Activated B cell treated with CpG ODN at 0.5 μM for 24 hours (primary cell): ENCODE results near the gene KCNJ1. TPM values are rescaled to one million over a fixed set of nuclear protein-coding genes. Genes with fewer than 3 reads are reported as not detected.

Experiments
- ATAC-seq: fragments of 200-7000 bp; cut with Tn5 transposase; one replicate; pipeline ENCODE4 v1.10.0; 2021; ENCODE audit warnings: low read depth, mild to moderate bottlenecking, moderate library complexity
- CTCF ChIA-PET: fragments of 350-600 bp; sonication (Branson Sonifier 250); formaldehyde crosslinking; loops from one replicate; lab custom pipeline; 2021; ENCODE audit warnings: antibody characterized with exemption; lab: Charles Lee
- POLR2A ChIA-PET: fragments of 350-600 bp; sonication (Branson Sonifier 250); formaldehyde crosslinking; loops from one replicate; lab custom pipeline; 2021; ENCODE audit warnings: antibody characterized with exemption; lab: Charles Lee
- DNase-seq: peaks from one replicate; pipeline ENCODE4 v3.0.0; 2022
- H3K27ac Mint-ChIP-seq: one replicate; pipeline ENCODE4 v1.8.0; 2020; ENCODE audit warnings: mixed read lengths
- H3K27me3 Mint-ChIP-seq: one replicate; pipeline ENCODE4 v1.8.0; 2021; ENCODE audit warnings: mixed read lengths
- H3K36me3 Mint-ChIP-seq: one replicate; pipeline ENCODE4 v1.8.0; 2021; ENCODE audit warnings: low read depth, mixed read lengths
- H3K4me1 Mint-ChIP-seq: one replicate; pipeline ENCODE4 v1.8.0; 2021; ENCODE audit warnings: mixed read lengths
- H3K4me3 Mint-ChIP-seq: one replicate; pipeline ENCODE4 v1.8.0; 2020; ENCODE audit warnings: mild to moderate bottlenecking, mixed read lengths
- H3K9me3 Mint-ChIP-seq: one replicate; pipeline ENCODE4 v1.8.0; 2020; ENCODE audit warnings: mixed read lengths
- CTCF ChIP-seq: fragments of 200-600 bp; IDR thresholded peaks from one replicate; pipeline ENCODE4 v1.8.0; 2022; ENCODE audit warnings: antibody characterized with exemption, mild to moderate bottlenecking
- intact Hi-C: fragments of 100-400 bp; cut with micrococcal nuclease; formaldehyde crosslinking; loops from one replicate; pipeline ENCODE4 v1.15.1; 2024
- total RNA-seq: library from RNA; stranded (reverse); gene quantifications from 2 replicates; pipeline ENCODE4 v1.2.3, GENCODE V29; 2022

KCNJ1 gene
- total RNA-seq, 1 donor from 2014 or later = not detected

DNA sequence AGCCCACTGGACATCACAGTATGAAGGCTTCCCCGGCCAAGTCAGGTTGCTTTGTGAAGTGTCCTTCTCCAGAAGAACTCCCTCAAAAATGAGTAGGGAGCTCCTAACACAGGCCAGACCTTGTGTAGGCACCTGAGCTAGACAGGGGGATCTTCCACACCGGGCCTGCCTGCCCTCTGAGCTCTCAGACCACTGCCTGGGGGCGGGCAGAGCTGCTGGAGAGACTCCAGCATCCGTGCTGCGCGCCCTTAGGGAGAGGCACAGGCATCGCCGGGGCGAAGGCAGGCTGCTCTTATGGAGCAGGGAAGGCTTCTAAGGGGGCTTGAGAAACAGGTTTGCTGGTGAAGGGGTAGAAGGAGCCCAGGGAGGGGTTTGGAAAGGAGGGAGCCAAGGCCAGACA is 28.4 kb upstream of the KCNJ1 start:
- ChIA-PET POLR2A (no interaction called here), CTCF (no interaction called here)
- intact Hi-C loops = no loop called here
- Mint-ChIP-seq H3K36me3 (no peaks in the 10 kb centered on the region), H3K4me1 (peaks cover 26% of the 10 kb centered on the region), H3K4me3 (no peak overlapping the region), H3K9me3 (no peaks in the 10 kb centered on the region), H3K27me3 (peaks cover 58% of the 10 kb centered on the region), H3K27ac (no peak overlapping the region)
- DNase-seq = no peak
- ATAC-seq = no peak
- TF ChIP-seq CTCF = no peak

GRCh38 chr11:128894685-128895084 is 27.6 kb upstream of the KCNJ1 start:
- DNase-seq (no peak), ATAC-seq (no peak)
- Mint-ChIP-seq H3K27me3 (peaks cover 58% of the 10 kb centered on the region), H3K4me1 (peaks cover 30% of the 10 kb centered on the region), H3K9me3 (no peaks in the 10 kb centered on the region), H3K4me3 (no peak overlapping the region), H3K27ac (no peak overlapping the region), H3K36me3 (no peaks in the 10 kb centered on the region)
- ChIA-PET POLR2A (no interaction called here), CTCF (interaction anchor here (1.1 kb wide), 1 partner anchor 8 kb away, joined by 3 read pairs; no protein-coding TSS in a partner anchor)
- TF ChIP-seq CTCF = no peak
- intact Hi-C loops = loop anchor here (5.0 kb wide), 1 partner anchor 33 kb away; no protein-coding TSS in a partner anchor

DNA sequence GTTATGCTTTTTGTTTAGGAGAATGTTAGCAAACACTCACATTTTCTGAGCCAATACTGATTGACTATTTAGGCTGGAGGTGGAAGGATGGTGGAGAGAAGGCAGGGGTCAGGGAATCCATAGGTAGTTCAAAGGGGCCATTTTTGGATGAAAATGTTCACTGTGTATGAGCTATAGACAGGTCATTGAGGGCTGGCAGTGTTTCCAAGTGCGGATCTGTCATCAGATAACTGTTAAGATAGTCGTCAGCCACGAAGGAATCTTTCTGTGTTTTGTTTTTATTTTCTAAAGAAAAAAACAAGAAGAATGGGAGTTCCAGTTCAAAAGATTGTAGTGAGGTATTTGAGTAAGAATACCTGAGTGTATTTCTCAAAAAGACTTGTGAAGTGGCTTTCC is 27.2 kb upstream of the KCNJ1 start:
- no peaks in the 10 kb centered on the region for H3K36me3 Mint-ChIP-seq
- H3K4me1 Mint-ChIP-seq = peaks cover 30% of the 10 kb centered on the region
- CTCF ChIA-PET = interaction anchor here (1.1 kb wide), 1 partner anchor 8 kb away, joined by 3 read pairs; no protein-coding TSS in a partner anchor
- peaks cover 62% of the 10 kb centered on the region for H3K27me3 Mint-ChIP-seq
- H3K4me3 Mint-ChIP-seq = no peak overlapping the region
- TF ChIP-seq CTCF = no peak
- no peak overlapping the region for H3K27ac Mint-ChIP-seq
- DNase-seq = no peak
- POLR2A ChIA-PET = no interaction called here
- no peaks in the 10 kb centered on the region for H3K9me3 Mint-ChIP-seq
- intact Hi-C loops = loop anchor here (5.0 kb wide), 1 partner anchor 33 kb away; no protein-coding TSS in a partner anchor
- no peak for ATAC-seq

GRCh38 chr11:128893578-128894285 is 26.6 kb upstream of the KCNJ1 start:
- H3K4me3 Mint-ChIP-seq = no peak overlapping the region
- no peak for TF ChIP-seq CTCF
- H3K27ac Mint-ChIP-seq = no peak overlapping the region
- CTCF ChIA-PET = interaction anchor here (1.3 kb wide), 1 partner anchor 63 kb away, joined by 5 read pairs; no protein-coding TSS in a partner anchor
- H3K4me1 Mint-ChIP-seq = peaks cover 30% of the 10 kb centered on the region
- POLR2A ChIA-PET = no interaction called here
- no peaks in the 10 kb centered on the region for H3K36me3 Mint-ChIP-seq
- ATAC-seq = no peak
- DNase-seq = no peak
- peaks cover 61% of the 10 kb centered on the region for H3K27me3 Mint-ChIP-seq
- no peaks in the 10 kb centered on the region for H3K9me3 Mint-ChIP-seq
- intact Hi-C loops = loop anchor here (5.0 kb wide), 1 partner anchor 34 kb away; no protein-coding TSS in a partner anchor

DNA sequence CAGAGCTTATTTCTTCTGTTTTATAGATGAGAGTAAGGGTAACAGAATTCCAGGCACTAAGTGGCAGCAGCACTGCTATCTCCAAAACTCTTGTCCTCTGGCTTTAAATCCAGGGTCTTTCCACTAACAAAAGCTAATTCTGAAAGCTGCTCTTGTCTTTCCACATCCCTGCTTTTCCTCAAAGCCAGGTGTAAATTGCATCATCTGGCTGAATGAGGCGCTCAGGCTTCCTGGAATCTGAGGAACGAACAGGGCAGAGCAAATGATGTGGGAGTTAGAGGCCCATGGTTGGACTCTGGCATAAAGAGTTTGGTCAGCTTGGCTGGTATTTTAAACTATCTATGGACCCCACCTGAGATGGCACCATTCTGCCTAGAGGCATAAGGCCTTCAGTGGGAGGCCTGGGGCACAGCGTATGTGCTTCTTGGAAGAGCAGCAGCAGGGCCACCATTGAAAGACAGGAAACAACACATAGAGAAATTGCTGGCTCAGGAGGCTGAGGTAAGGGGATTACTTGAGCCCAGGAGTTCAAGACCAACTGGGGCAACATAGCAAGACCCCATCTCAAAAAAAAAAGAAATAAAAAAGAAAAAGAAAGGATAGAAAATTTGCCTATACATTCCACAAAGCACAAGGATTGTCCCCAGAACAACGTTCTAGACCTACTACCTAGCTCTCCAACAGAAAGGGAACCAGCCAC is 25.9 kb upstream of the KCNJ1 start:
- CTCF ChIA-PET = interaction anchor here (1.2 to 1.3 kb wide), 2 partner anchors 11 to 64 kb away, joined by 3 to 5 read pairs; no protein-coding TSS in a partner anchor
- no peaks in the 10 kb centered on the region for H3K9me3 Mint-ChIP-seq
- POLR2A ChIA-PET = no interaction called here
- peaks cover 63% of the 10 kb centered on the region for H3K27me3 Mint-ChIP-seq
- no peak for TF ChIP-seq CTCF
- H3K4me1 Mint-ChIP-seq = peaks cover 26% of the 10 kb centered on the region
- DNase-seq (no peak), ATAC-seq (no peak)
- intact Hi-C loops = loop anchor here (5.0 kb wide), 1 partner anchor 34 kb away; no protein-coding TSS in a partner anchor
- no peaks in the 10 kb centered on the region for H3K36me3 Mint-ChIP-seq
- no peak overlapping the region for H3K4me3 Mint-ChIP-seq
- H3K27ac Mint-ChIP-seq = no peak overlapping the region
